Right ventricle myocardium superior (tissue), 1 donor: ENCODE data around the gene DNAI1. TPM values are rescaled to one million over a fixed set of nuclear protein-coding genes. Genes with fewer than 3 reads are reported as not detected.
A peak's percentile ranks its signal among the peaks of the same experiment; 100 is the strongest.

Experiments
- ATAC-seq: fragments of 200-7000 bp; cut with Tn5 transposase; one replicate; pipeline ENCODE4 v1.9.1; 2020; ENCODE audit warnings: mild to moderate bottlenecking; ENCODE audit not compliant: poor library complexity
- DNase-seq: peaks from one replicate; pipeline ENCODE4 v3.0.0-alpha.2; 2020
- intact Hi-C: fragments of 100-400 bp; cut with DNase I; formaldehyde crosslinking; loops from one replicate; pipeline ENCODE4 v1.11.2; 2022
- total RNA-seq: library from RNA; stranded (reverse); fragmentation: NEBNext Ultra II Directional; extraction: Animal tissue kit (Norgen Biotek cat#: 25700); gene quantifications from one replicate; pipeline ENCODE4 v1.2.1, GENCODE V29; 2021
- donor health status: DM: no; HTN: yes; CAD: no; lungs with severe emphysema.

Gene DNAI1
- total RNA-seq, 1 donor from 2014 or later, result not detected

GRCh38 chr9:34562135-34562745, 103.6 kb downstream of the DNAI1 start:
- ATAC-seq (no peak), DNase-seq (no peak)
- intact Hi-C loops, result no loop called here

GRCh38 chr9:34563262-34563661, 104.7 kb downstream of the DNAI1 start:
- ATAC-seq (no peak), DNase-seq (no peak)
- intact Hi-C loops, result no loop called here

- DNase-seq (no peak), ATAC-seq (no peak)
- intact Hi-C loops, result no loop called here
Measured at GRCh38 chr9:34564617-34565016, 106.0 kb downstream of the DNAI1 start.

- peak; percentile 3 for DNase-seq
- intact Hi-C loops, result no loop called here
- no peak for ATAC-seq
Measured at GRCh38 chr9:34565856-34566255, 107.3 kb downstream of the DNAI1 start.

GRCh38 chr9:34566322-34566721, 107.7 kb downstream of the DNAI1 start:
- intact Hi-C loops, result no loop called here
- no peak for ATAC-seq
- peak; percentile 14 for DNase-seq

- DNase-seq, result peak; percentile 14
Measured at GRCh38 chr9:34566972-34567371, 108.4 kb downstream of the DNAI1 start.

GRCh38 chr9:34568133-34568532, 109.5 kb downstream of the DNAI1 start:
- DNase-seq (peak; percentile 27), ATAC-seq (no peak)
- intact Hi-C loops, result no loop called here

More at GRCh38 chr9:34566972-34567371, 108.4 kb downstream of the DNAI1 start:
- intact Hi-C loops, result no loop called here
- no peak for ATAC-seq

GRCh38 chr9:34568774-34569173, 110.2 kb downstream of the DNAI1 start:
- DNase-seq (peak; percentile 39), ATAC-seq (no peak)
- intact Hi-C loops, result no loop called here

GRCh38 chr9:34570376-34570775, 111.8 kb downstream of the DNAI1 start:
- intact Hi-C loops, result no loop called here
- DNase-seq (no peak), ATAC-seq (peak; percentile 38)

Other genes with a start within 250 kb of the DNAI1 start
- 0.56 TPM for gene KIF24, start 129.5 kb upstream of the DNAI1 start, total RNA-seq
- 17.7 TPM for gene NUDT2, start 129.2 kb upstream of the DNAI1 start, total RNA-seq
- 8.1 TPM for gene MYORG, start 81.9 kb upstream of the DNAI1 start, total RNA-seq
- 20.6 TPM for gene FAM219A, start 235 bp upstream of the DNAI1 start, total RNA-seq
- 0.48 TPM for gene ENHO, start 64.2 kb downstream of the DNAI1 start, total RNA-seq
- 7.8 TPM for gene CNTFR, start 130.9 kb downstream of the DNAI1 start, total RNA-seq
- 43.4 TPM for gene RPP25L, start 153.3 kb downstream of the DNAI1 start, total RNA-seq
- gene DCTN3, start 161.7 kb downstream of the DNAI1 start, total RNA-seq, result 129 TPM
- not detected for gene ARID3C, start 170.3 kb downstream of the DNAI1 start, total RNA-seq
- gene SIGMAR1, start 179.0 kb downstream of the DNAI1 start, total RNA-seq, result 22.2 TPM
- 53.8 TPM for gene GALT, start 187.9 kb downstream of the DNAI1 start, total RNA-seq
- gene IL11RA, start 193.4 kb downstream of the DNAI1 start, total RNA-seq, result 48.8 TPM
- not detected for gene CCL27, start 203.9 kb downstream of the DNAI1 start, total RNA-seq
- gene CCL19, start 232.5 kb downstream of the DNAI1 start, total RNA-seq, result 0.70 TPM